ENCODE data around the gene MAP4K3. TPM values are rescaled to one million over a fixed set of nuclear protein-coding genes. Genes with fewer than 3 reads are reported as not detected.

MAP4K3 gene
- total RNA-seq, 1 donor from 2014 or later: 18.3 TPM

DNA sequence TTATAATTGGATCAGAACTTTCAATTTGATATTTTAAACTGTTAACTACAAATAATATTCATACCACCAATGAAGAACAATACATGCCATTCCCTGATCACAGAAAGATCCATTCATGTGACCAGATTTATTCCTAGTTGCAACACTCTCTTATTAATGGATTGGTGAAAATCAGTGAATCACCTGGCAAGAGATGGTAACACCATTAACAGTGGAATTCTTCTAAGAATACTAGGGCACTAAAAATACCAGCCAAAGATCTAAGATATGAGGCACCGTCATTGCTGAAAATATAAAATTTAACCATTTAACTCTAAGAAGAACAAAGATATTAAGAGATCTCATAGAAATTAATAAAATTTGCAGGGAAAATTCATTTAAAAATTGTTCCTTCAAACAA lies 58.1 kb downstream of the MAP4K3 start:
- no peak for DNase-seq (ENCODE audit: low read depth)
- no peak for TF ChIP-seq CTCF (conservative IDR thresholded peaks at IDR 0.05; ENCODE audit: low read depth, low read length)
- no peak overlapping the region for H3K4me3 ChIP-seq (ENCODE audit: low read depth, low read length)

- TF ChIP-seq CTCF (conservative IDR thresholded peaks at IDR 0.05; ENCODE audit: low read depth, low read length): no peak
- H3K4me3 ChIP-seq (ENCODE audit: low read depth, low read length): no peak overlapping the region
- no peak for DNase-seq (ENCODE audit: low read depth)
Measured at GRCh38 chr2:39377226-39377939, 59.7 kb downstream of the MAP4K3 start.

- H3K4me3 ChIP-seq (ENCODE audit: low read depth, low read length): no peak overlapping the region
- no peak for TF ChIP-seq CTCF (conservative IDR thresholded peaks at IDR 0.05; ENCODE audit: low read depth, low read length)
- DNase-seq (ENCODE audit: low read depth): no peak
Measured at GRCh38 chr2:39375917-39376316, 61.2 kb downstream of the MAP4K3 start.

DNA sequence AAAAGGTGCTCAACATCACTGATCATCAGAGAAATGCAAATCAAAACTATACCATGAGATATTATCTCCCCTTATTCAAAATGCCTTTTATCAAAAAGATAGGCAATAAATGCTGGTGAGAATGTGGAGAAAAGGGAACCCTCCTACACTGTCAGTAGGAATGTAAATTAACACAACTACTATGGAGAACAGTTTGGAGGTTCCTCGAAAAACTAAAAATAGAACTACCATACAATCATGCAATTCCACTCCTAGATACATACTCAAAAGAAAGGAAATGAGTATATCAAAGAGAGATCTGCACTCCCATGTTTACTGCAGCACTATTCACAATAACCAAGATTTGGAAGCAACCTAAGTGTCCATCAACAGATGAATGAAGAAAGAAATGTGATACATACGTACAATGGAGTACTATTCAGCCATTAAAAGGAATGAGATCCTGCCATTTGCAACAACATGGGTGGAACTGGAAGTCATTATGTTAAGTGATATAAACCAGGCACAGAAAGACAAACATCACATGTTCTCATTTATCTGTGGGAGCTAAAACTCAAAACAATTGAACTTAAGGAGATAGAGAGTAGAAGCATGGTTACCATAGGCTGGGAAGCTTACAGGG lies 63.8 kb downstream of the MAP4K3 start:
- TF ChIP-seq CTCF (conservative IDR thresholded peaks at IDR 0.05; ENCODE audit: low read depth, low read length): no peak
- no peak overlapping the region for H3K4me3 ChIP-seq (ENCODE audit: low read depth, low read length)
- DNase-seq (ENCODE audit: low read depth): no peak

DNA sequence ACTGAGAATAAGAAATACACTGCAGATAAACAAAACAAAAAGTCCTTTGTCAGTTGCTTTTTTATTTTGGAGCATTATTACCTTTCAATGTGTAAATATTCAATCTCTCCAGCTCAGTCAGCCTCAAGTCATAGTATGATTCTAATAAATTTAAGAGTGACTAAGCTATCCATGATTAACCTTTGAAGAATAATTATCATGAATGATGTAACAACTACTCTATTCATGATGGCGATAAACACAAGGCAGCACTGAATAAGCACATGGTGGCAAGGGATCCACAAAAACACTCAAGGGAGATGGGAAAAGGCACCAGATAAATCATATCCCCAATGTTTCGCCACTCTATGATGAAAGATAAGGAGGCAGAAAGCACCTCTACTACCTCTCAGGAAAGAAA lies 67.0 kb downstream of the MAP4K3 start:
- DNase-seq (ENCODE audit: low read depth): no peak
- no peak for TF ChIP-seq CTCF (conservative IDR thresholded peaks at IDR 0.05; ENCODE audit: low read depth, low read length)
- no peak overlapping the region for H3K4me3 ChIP-seq (ENCODE audit: low read depth, low read length)

GRCh38 chr2:39368846-39369245 lies 68.2 kb downstream of the MAP4K3 start:
- no peak overlapping the region for H3K4me3 ChIP-seq (ENCODE audit: low read depth, low read length)
- DNase-seq (ENCODE audit: low read depth): no peak
- no peak for TF ChIP-seq CTCF (conservative IDR thresholded peaks at IDR 0.05; ENCODE audit: low read depth, low read length)

GRCh38 chr2:39368376-39368775 lies 68.7 kb downstream of the MAP4K3 start:
- H3K4me3 ChIP-seq (ENCODE audit: low read depth, low read length): no peak overlapping the region
- DNase-seq (ENCODE audit: low read depth): no peak
- no peak for TF ChIP-seq CTCF (conservative IDR thresholded peaks at IDR 0.05; ENCODE audit: low read depth, low read length)
